GM19395 (cell line): Measurements from ENCODE around the gene ABHD6.
A peak's percentile ranks its signal among the peaks of the same experiment; 100 is the strongest.
"Not testable (repeated sequence)": the region's sequence is repeated elsewhere in the genome, so short reads cannot be mapped to it uniquely, and the experiment has no call there.

Experiments used
- ATAC-seq: cut with Tn5 transposase; IDR thresholded peaks from one replicate; pipeline ENCODE4 v1.9.1; 2021; ENCODE audit warnings: mild to moderate bottlenecking, moderate library complexity; ENCODE audit not compliant: unreplicated experiment

The ABHD6 gene

GRCh38 chr3:58209933-58210332, 27.7 kb upstream of the ABHD6 start:
- ATAC-seq, result no peak

GRCh38 chr3:58210761-58211460, 26.7 kb upstream of the ABHD6 start, which contains the start of gene DNASE1L3:
Gene DNASE1L3 (minus strand): TSS chr3:58210972. CDS start chr3:58210906, 66 bp downstream.
- ATAC-seq, result no peak

GRCh38 chr3:58214484-58215316, 22.9 kb upstream of the ABHD6 start:
- ATAC-seq, result peak; percentile 80

- ATAC-seq, result peak; percentile 10
Measured at GRCh38 chr3:58215317-58216025, 22.1 kb upstream of the ABHD6 start.

- ATAC-seq, result no peak
Measured at GRCh38 chr3:58216496-58217195, 20.9 kb upstream of the ABHD6 start.

GRCh38 chr3:58217209-58217811, 20.3 kb upstream of the ABHD6 start:
- peak; percentile 43 for ATAC-seq

- ATAC-seq, result no peak
Measured at GRCh38 chr3:58218904-58219303, 18.7 kb upstream of the ABHD6 start.

GRCh38 chr3:58222161-58222724, 15.3 kb upstream of the ABHD6 start:
- no peak for ATAC-seq

GRCh38 chr3:58223855-58224254, 13.7 kb upstream of the ABHD6 start:
- ATAC-seq, result no peak

GRCh38 chr3:58227933-58228332, 9.7 kb upstream of the ABHD6 start:
- ATAC-seq, result not testable (repeated sequence)

GRCh38 chr3:58230876-58231552, 6.6 kb upstream of the ABHD6 start:
- ATAC-seq, result no peak

GRCh38 chr3:58231666-58232065, 5.9 kb upstream of the ABHD6 start:
- ATAC-seq, result no peak

GRCh38 chr3:58234516-58234931, 3.1 kb upstream of the ABHD6 start:
- no peak for ATAC-seq

GRCh38 chr3:58235970-58236369, 1.6 kb upstream of the ABHD6 start:
- no peak for ATAC-seq

GRCh38 chr3:58236527-58237237, 910 bp upstream of the ABHD6 start:
- no peak for ATAC-seq

- peak; percentile 39 for ATAC-seq
Measured at GRCh38 chr3:58237941-58238681, 519 bp downstream of the ABHD6 start.

- no peak for ATAC-seq
Measured at GRCh38 chr3:58238830-58239229, 1.2 kb downstream of the ABHD6 start.
